HG03558 (cell line): ENCODE results near the gene NUDT7.

Experiments used
- ATAC-seq: cut with Tn5 transposase; IDR thresholded peaks from one replicate; pipeline ENCODE4 v1.9.1; 2021; ENCODE audit warnings: moderate number of reproducible peaks; ENCODE audit not compliant: unreplicated experiment; ENCODE audit errors: extremely low read depth

NUDT7 gene

GRCh38 chr16:77775911-77776909 is 53.9 kb downstream of the NUDT7 start:
- ATAC-seq, result no peak

- no peak for ATAC-seq
Measured at GRCh38 chr16:77777745-77778144, 55.4 kb downstream of the NUDT7 start.

- no peak for ATAC-seq
Measured at GRCh38 chr16:77780378-77780837, 58.1 kb downstream of the NUDT7 start.

GRCh38 chr16:77781091-77781490 is 58.8 kb downstream of the NUDT7 start:
- ATAC-seq, result no peak

- no peak for ATAC-seq
Measured at GRCh38 chr16:77782694-77783093, 60.4 kb downstream of the NUDT7 start.

- ATAC-seq, result no peak
Measured at GRCh38 chr16:77784441-77785372, 62.4 kb downstream of the NUDT7 start.

- ATAC-seq, result no peak
Measured at GRCh38 chr16:77785373-77785764, 63.1 kb downstream of the NUDT7 start.

GRCh38 chr16:77786186-77786847 is 64.0 kb downstream of the NUDT7 start:
- ATAC-seq, result no peak

- ATAC-seq, result no peak
Measured at GRCh38 chr16:77787452-77787851, 65.1 kb downstream of the NUDT7 start.

- ATAC-seq, result no peak
Measured at GRCh38 chr16:77788181-77789084, 66.1 kb downstream of the NUDT7 start, which contains the start of gene VAT1L. Gene VAT1L (plus strand): TSS chr16:77788564. CDS start chr16:77788683, 119 bp downstream.

GRCh38 chr16:77789085-77790008 is 67.0 kb downstream of the NUDT7 start:
- ATAC-seq, result no peak

- ATAC-seq, result no peak
Measured at GRCh38 chr16:77790009-77790372, 67.7 kb downstream of the NUDT7 start.

GRCh38 chr16:77790912-77791311 is 68.6 kb downstream of the NUDT7 start:
- no peak for ATAC-seq
